ENCODE measurements around the gene WDR7. TPM values are rescaled to one million over a fixed set of nuclear protein-coding genes. Genes with fewer than 3 reads are reported as not detected.

WDR7 gene
- total and polyA plus RNA-seq, 12 donors: 3.1 to 32.6 (median 28.0) TPM

- intact Hi-C loops (cut with DNase I): no loop called here
- Histone ChIP-seq H3K27ac (peak overlapping the region in 1 of 10 donors; percentile 8), H3K27me3 (no peaks in the 10 kb centered on the region), H3K9me3 (peaks cover 0 to 7% (median 0%) of the 10 kb centered on the region in 11 donors), H3K4me1 (no peaks in the 10 kb centered on the region), H3K4me3 (no peak overlapping the region), H3K36me3 (peaks cover 0 to 5% (median 0%) of the 10 kb centered on the region in 9 donors)
- 45 to 64% methylated on average over 2 of the region's 2 CpGs for WGBS, 2 donors
- no peak for DNase-seq
- TF ChIP-seq, protein P1, sequence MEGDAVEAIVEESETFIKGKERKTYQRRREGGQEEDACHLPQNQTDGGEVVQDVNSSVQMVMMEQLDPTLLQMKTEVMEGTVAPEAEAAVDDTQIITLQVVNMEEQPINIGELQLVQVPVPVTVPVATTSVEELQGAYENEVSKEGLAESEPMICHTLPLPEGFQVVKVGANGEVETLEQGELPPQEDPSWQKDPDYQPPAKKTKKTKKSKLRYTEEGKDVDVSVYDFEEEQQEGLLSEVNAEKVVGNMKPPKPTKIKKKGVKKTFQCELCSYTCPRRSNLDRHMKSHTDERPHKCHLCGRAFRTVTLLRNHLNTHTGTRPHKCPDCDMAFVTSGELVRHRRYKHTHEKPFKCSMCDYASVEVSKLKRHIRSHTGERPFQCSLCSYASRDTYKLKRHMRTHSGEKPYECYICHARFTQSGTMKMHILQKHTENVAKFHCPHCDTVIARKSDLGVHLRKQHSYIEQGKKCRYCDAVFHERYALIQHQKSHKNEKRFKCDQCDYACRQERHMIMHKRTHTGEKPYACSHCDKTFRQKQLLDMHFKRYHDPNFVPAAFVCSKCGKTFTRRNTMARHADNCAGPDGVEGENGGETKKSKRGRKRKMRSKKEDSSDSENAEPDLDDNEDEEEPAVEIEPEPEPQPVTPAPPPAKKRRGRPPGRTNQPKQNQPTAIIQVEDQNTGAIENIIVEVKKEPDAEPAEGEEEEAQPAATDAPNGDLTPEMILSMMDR (IDR thresholded peaks at IDR 0.05): no peak
- ATAC-seq: no peak
Observed at GRCh38 chr18:56799756-56800155, 148.6 kb downstream of the WDR7 start.

DNA sequence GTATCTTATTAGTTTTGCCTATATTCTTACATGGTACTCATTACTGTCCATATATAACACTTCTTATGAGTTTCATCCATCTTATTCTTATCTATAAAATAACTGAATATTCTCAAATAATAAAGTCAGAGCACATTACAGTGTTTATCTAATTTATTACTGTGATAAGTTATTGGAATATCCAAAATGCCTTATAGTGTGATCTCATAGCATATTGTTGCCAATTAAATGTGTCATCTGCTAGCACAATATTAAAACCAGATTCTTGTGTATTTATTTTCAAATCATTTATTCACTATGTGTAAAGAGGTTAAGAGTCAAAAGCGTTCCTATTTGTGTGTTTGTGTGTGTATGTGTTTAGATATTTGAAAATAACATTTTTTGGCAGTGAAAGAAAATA is 151.9 kb downstream of the WDR7 start:
- intact Hi-C loops (cut with DNase I): no loop called here
- Histone ChIP-seq H3K9me3 (peaks cover 0 to 7% (median 0%) of the 10 kb centered on the region in 11 donors), H3K27ac (no peak overlapping the region), H3K36me3 (peaks cover 0 to 5% (median 0%) of the 10 kb centered on the region in 9 donors), H3K27me3 (no peaks in the 10 kb centered on the region), H3K4me3 (no peak overlapping the region), H3K4me1 (no peaks in the 10 kb centered on the region)
- TF ChIP-seq, protein P1 (IDR thresholded peaks at IDR 0.05): no peak
- 94 to 99% methylated on average over 1 of the region's 1 CpG for WGBS, 2 donors
- ATAC-seq: no peak
- no peak for DNase-seq

- intact Hi-C loops (cut with DNase I): no loop called here
- ATAC-seq: no peak
- WGBS, 2 donors: 96% methylated on average over 5 of the region's 5 CpGs
- H3K27ac ChIP-seq: no peak overlapping the region
- DNase-seq: no peak
- no peaks in the 10 kb centered on the region for H3K4me1 ChIP-seq
- H3K36me3 ChIP-seq: peaks cover 0 to 5% (median 0%) of the 10 kb centered on the region in 9 donors
- peaks cover 0 to 7% (median 0%) of the 10 kb centered on the region in 11 donors for H3K9me3 ChIP-seq
- TF ChIP-seq, protein P1 (IDR thresholded peaks at IDR 0.05): no peak
- no peaks in the 10 kb centered on the region for H3K27me3 ChIP-seq
- no peak overlapping the region for H3K4me3 ChIP-seq
Observed at GRCh38 chr18:56804395-56804794, 153.2 kb downstream of the WDR7 start.

DNA sequence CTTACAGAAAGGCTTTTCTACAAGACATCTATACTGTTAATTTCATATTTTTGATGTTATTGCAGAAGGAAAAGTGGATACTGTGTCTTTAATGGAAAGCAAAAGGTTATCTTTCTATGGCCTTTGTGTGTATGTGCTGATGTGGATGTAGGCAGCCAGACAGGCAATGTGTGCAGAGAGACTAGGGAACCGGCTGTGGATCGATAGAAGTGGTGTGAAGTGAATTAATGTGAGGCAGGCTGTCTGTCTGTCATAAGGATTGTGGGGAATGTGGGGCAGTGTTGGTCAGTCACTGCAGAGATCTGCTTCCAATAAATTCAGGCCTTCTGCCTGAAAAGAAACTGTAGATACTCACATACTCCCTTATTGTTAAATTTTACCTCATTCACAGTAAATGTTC is 156.7 kb downstream of the WDR7 start:
- no peaks in the 10 kb centered on the region for H3K9me3 ChIP-seq
- TF ChIP-seq, protein P1 (IDR thresholded peaks at IDR 0.05): no peak
- 77 to 80% methylated on average over 2 of the region's 2 CpGs for WGBS, 2 donors
- intact Hi-C loops (cut with DNase I): no loop called here
- H3K4me3 ChIP-seq: no peak overlapping the region
- H3K36me3 ChIP-seq: peaks cover 0 to 5% (median 0%) of the 10 kb centered on the region in 9 donors
- H3K4me1 ChIP-seq: no peaks in the 10 kb centered on the region
- H3K27me3 ChIP-seq: no peaks in the 10 kb centered on the region
- no peak for ATAC-seq
- DNase-seq: no peak
- no peak overlapping the region for H3K27ac ChIP-seq
